Measurements from ENCODE around the gene P2RY6.

The P2RY6 gene

DNA sequence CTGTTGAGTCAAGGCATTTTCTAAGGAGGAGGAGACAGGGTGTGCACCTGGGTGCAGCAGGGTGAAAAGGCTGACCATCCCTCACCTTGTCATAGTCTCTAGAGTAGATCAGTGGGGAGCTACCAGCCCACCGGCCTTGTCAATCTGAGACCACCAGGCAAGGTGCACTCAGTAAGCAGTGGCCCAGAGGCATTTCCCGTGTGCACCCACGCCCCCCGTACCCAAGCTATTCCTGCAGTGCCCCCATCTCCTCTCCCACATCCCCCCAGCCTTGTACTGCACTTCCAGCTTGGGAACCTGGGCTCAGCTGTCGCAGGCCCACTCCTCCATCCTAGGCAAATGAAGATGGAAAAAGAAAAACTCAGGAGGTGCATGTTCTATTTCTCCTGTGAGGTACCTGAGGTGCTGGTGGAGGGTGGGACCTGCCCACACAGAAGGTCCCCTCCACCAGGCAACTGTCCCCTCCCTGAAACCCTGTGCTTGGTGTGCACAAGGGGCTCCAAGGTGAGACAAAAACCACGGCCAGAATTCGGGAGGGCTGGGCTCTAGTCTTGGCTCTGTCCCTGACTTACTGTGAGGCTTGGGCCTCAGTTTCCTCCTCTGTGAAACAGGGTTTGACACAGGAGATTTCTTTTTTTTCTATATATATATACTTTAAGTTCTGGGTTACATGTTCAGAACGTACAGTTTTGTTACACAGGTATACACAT is 45.7 kb upstream of the P2RY6 start:
- TF ChIP-seq, protein P1, sequence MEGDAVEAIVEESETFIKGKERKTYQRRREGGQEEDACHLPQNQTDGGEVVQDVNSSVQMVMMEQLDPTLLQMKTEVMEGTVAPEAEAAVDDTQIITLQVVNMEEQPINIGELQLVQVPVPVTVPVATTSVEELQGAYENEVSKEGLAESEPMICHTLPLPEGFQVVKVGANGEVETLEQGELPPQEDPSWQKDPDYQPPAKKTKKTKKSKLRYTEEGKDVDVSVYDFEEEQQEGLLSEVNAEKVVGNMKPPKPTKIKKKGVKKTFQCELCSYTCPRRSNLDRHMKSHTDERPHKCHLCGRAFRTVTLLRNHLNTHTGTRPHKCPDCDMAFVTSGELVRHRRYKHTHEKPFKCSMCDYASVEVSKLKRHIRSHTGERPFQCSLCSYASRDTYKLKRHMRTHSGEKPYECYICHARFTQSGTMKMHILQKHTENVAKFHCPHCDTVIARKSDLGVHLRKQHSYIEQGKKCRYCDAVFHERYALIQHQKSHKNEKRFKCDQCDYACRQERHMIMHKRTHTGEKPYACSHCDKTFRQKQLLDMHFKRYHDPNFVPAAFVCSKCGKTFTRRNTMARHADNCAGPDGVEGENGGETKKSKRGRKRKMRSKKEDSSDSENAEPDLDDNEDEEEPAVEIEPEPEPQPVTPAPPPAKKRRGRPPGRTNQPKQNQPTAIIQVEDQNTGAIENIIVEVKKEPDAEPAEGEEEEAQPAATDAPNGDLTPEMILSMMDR (IDR thresholded peaks at IDR 0.05; ENCODE audit: poor library complexity, severe bottlenecking) = no peak
- H3K27me3 ChIP-seq (ENCODE audit: insufficient read depth, poor library complexity, severe bottlenecking) = no peaks in the 10 kb centered on the region
- H3K9me3 ChIP-seq (ENCODE audit: severe bottlenecking) = no peaks in the 10 kb centered on the region
- ATAC-seq (ENCODE audit: low read depth) = no peak
- H3K36me3 ChIP-seq (ENCODE audit: low read depth) = peaks cover 12% of the 10 kb centered on the region; the same call in 1 of the 2 replicates
- no peak overlapping the region for H3K27ac ChIP-seq (ENCODE audit: poor library complexity, severe bottlenecking)
- DNase-seq (ENCODE audit: low spot score) = peak; percentile 21
- peaks cover 16% of the 10 kb centered on the region for H3K4me1 ChIP-seq (ENCODE audit: insufficient read depth, poor library complexity, severe bottlenecking)
- H3K4me3 ChIP-seq (ENCODE audit: severe bottlenecking) = no peak overlapping the region

DNA sequence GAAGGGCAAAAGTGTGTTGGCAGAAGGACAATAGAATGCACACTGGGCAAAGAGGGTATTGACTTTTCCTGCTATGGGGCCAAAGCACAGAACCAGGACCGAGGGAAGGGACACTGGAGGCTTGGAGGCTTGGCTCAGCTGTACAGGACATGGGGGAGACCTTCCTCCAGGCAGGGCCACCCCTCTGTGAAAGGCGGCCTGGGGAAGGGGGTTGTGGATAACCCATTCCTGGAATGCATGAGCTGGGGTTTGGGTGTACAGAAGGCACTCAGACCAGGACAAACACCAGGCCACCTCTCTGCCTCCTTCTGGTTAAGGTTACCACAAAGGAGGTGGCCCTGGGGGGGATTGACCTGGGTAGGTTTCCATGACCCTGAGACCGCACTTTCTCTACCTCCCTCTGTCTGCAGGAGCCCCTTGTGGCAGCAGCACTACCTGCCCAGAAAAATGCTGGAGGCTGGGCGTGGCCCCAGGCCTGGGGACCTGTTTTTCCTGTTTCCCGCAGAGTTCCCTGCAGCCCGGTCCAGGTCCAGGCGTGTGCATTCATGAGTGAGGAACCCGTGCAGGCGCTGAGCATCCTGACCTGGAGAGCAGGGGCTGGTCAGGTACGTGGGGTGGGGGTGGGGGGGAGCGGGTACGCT is 44.4 kb upstream of the P2RY6 start:
- ATAC-seq (ENCODE audit: low read depth) = peak; percentile 93
- peak overlapping the region; percentile 27 for H3K27ac ChIP-seq (ENCODE audit: poor library complexity, severe bottlenecking)

DNA sequence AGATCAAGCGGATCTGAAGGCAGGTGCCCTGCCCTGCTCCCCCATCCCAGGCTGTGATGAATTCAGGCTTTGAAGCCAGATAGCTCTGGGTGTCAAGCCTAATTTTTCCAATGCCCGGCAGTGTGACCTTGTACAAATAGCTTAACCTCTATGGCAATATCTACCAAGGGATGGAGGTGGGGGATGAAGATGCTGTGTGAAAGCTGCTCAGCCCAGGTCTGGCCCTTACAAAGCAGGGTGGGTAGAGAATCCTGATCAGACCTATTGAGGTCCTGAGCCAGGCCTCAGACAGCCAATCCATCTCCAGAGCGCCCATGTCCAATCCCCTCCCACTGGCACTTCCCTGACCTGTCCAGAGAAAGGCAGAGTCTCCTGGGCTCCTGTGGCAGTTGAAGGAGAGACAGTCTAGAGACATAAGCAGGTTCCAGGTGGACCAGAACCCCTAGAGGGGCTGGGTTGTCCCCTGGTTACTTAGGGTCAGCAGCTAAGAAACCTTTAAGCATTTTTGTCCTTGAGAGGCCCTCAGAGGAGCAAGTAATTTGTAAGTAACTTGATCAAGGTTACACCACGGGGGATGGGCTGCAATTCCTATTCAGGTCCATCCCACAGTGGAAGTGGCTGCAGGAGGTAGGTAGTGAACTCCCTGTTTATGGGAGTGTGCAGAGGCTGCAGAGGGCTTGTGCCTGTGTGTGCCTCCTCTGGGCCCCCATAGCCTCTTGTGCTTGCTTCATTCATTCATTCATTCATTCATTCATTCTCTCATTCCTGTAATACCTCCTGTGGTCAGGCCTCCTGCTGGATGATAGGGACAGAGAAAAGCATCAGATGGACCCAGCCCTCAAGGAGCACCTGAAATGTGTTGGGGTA is 43.6 kb upstream of the P2RY6 start:
- no peaks in the 10 kb centered on the region for H3K9me3 ChIP-seq (ENCODE audit: severe bottlenecking)
- H3K27me3 ChIP-seq (ENCODE audit: insufficient read depth, poor library complexity, severe bottlenecking) = no peaks in the 10 kb centered on the region
- no peak overlapping the region for H3K4me3 ChIP-seq (ENCODE audit: severe bottlenecking)
- peaks cover 12% of the 10 kb centered on the region; the same call in 1 of the 2 replicates for H3K36me3 ChIP-seq (ENCODE audit: low read depth)
- TF ChIP-seq, protein P1 (IDR thresholded peaks at IDR 0.05; ENCODE audit: poor library complexity, severe bottlenecking) = no peak
- peak overlapping the region; percentile 27 for H3K27ac ChIP-seq (ENCODE audit: poor library complexity, severe bottlenecking)
- DNase-seq (ENCODE audit: low spot score) (peak; percentile 25), ATAC-seq (ENCODE audit: low read depth) (peak; percentile 4; the same call in 1 of the 3 replicates)
- H3K4me1 ChIP-seq (ENCODE audit: insufficient read depth, poor library complexity, severe bottlenecking) = peaks cover 16% of the 10 kb centered on the region

More for the DNA sequence above, 44.4 kb upstream of the P2RY6 start:
- peaks cover 16% of the 10 kb centered on the region for H3K4me1 ChIP-seq (ENCODE audit: insufficient read depth, poor library complexity, severe bottlenecking)
- H3K36me3 ChIP-seq (ENCODE audit: low read depth) = peaks cover 12% of the 10 kb centered on the region; the same call in 1 of the 2 replicates
- no peak overlapping the region for H3K4me3 ChIP-seq (ENCODE audit: severe bottlenecking)
- TF ChIP-seq, protein P1 (IDR thresholded peaks at IDR 0.05; ENCODE audit: poor library complexity, severe bottlenecking) = peak; percentile 41
- H3K27me3 ChIP-seq (ENCODE audit: insufficient read depth, poor library complexity, severe bottlenecking) = no peaks in the 10 kb centered on the region
- no peaks in the 10 kb centered on the region for H3K9me3 ChIP-seq (ENCODE audit: severe bottlenecking)
- peak; percentile 85 for DNase-seq (ENCODE audit: low spot score)

DNA sequence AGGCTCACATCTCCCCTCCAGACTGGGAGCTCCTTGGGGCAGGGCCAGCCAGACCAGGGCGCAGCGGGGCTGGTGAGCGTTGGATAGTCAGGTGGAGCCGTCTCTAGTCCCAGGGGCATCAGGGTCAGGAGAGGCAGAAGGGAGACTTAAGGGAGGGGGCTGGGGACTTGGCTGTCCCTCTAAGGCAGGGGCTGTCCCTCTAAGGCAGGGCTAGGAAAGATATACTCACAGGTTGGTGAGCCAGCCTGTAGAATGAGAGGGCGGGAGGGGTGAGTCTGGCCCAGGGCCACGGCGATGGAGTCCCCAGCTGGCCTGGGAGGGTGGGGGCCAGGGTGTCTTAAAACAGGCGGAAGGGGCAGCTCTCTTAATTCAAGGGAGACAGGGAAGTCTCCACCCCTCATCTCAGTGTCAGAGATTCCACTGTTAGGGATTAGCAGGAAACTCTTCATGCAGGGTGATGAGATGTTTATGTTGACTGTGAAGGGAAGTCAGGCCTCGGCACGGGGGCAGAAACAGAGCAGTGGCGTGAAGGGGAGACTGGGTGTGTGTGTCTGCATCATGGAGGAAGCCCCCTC is 42.7 kb upstream of the P2RY6 start:
- Histone ChIP-seq H3K36me3 (ENCODE audit: low read depth) (peaks cover 12% of the 10 kb centered on the region; the same call in 1 of the 2 replicates), H3K4me1 (ENCODE audit: insufficient read depth, poor library complexity, severe bottlenecking) (peaks cover 16% of the 10 kb centered on the region), H3K27ac (ENCODE audit: poor library complexity, severe bottlenecking) (no peak overlapping the region), H3K4me3 (ENCODE audit: severe bottlenecking) (no peak overlapping the region), H3K27me3 (ENCODE audit: insufficient read depth, poor library complexity, severe bottlenecking) (no peaks in the 10 kb centered on the region), H3K9me3 (ENCODE audit: severe bottlenecking) (no peaks in the 10 kb centered on the region)
- DNase-seq (ENCODE audit: low spot score) (peak; percentile 33), ATAC-seq (ENCODE audit: low read depth) (no peak)
- TF ChIP-seq, protein P1 (IDR thresholded peaks at IDR 0.05; ENCODE audit: poor library complexity, severe bottlenecking) = no peak

All from RWPE2 (cell line).